ENCODE measurements around the gene DUSP23. TPM values are rescaled to one million over a fixed set of nuclear protein-coding genes. Genes with fewer than 3 reads are reported as not detected.
A peak's percentile ranks its signal among the peaks of the same experiment; 100 is the strongest.

The DUSP23 gene
- total RNA-seq, result 20.7 and 32.5 TPM in 2 replicates

- peak; percentile 99 for DNase-seq (ENCODE audit: low read depth in 2 of 2)
Observed at GRCh38 chr1:159780583-159781582, at the start of gene DUSP23. Gene DUSP23, plus strand, starts transcription at chr1:159780962. Its CDS starts 139 bp downstream, at chr1:159781101.

GRCh38 chr1:159737238-159737916 lies 43.4 kb upstream of the DUSP23 start:
- peak in 1 of 2 donors; percentile 47 for DNase-seq (ENCODE audit: low read depth in 2 of 2)

GRCh38 chr1:159743651-159744410 lies 36.9 kb upstream of the DUSP23 start:
- no peak for DNase-seq (ENCODE audit: low read depth in 2 of 2)

GRCh38 chr1:159746666-159747065 lies 34.1 kb upstream of the DUSP23 start:
- peak in 1 of 2 donors; percentile 45 for DNase-seq (ENCODE audit: low read depth in 2 of 2)

GRCh38 chr1:159748370-159748769 lies 32.4 kb upstream of the DUSP23 start:
- no peak for DNase-seq (ENCODE audit: low read depth in 2 of 2)

- no peak for DNase-seq (ENCODE audit: low read depth in 2 of 2)
Observed at GRCh38 chr1:159749630-159750029, 31.1 kb upstream of the DUSP23 start.

- DNase-seq (ENCODE audit: low read depth in 2 of 2), result no peak
Observed at GRCh38 chr1:159750621-159751020, 30.1 kb upstream of the DUSP23 start.

GRCh38 chr1:159751031-159751430 lies 29.7 kb upstream of the DUSP23 start:
- no peak for DNase-seq (ENCODE audit: low read depth in 2 of 2)

- DNase-seq (ENCODE audit: low read depth in 2 of 2), result peak; percentile 80 to 95
Observed at GRCh38 chr1:159752135-159752580, 28.6 kb upstream of the DUSP23 start.

GRCh38 chr1:159753386-159753785 lies 27.4 kb upstream of the DUSP23 start:
- no peak for DNase-seq (ENCODE audit: low read depth in 2 of 2)

- no peak for DNase-seq (ENCODE audit: low read depth in 2 of 2)
Observed at GRCh38 chr1:159755451-159756007, 25.2 kb upstream of the DUSP23 start.

GRCh38 chr1:159756397-159756796 lies 24.4 kb upstream of the DUSP23 start:
- DNase-seq (ENCODE audit: low read depth in 2 of 2), result no peak

- DNase-seq (ENCODE audit: low read depth in 2 of 2), result no peak
Observed at GRCh38 chr1:159763686-159764085, 17.1 kb upstream of the DUSP23 start.

GRCh38 chr1:159765806-159766205 lies 15.0 kb upstream of the DUSP23 start:
- no peak for DNase-seq (ENCODE audit: low read depth in 2 of 2)

- no peak for DNase-seq (ENCODE audit: low read depth in 2 of 2)
Observed at GRCh38 chr1:159771127-159771895, 9.5 kb upstream of the DUSP23 start.

GRCh38 chr1:159774465-159774864 lies 6.3 kb upstream of the DUSP23 start:
- no peak for DNase-seq (ENCODE audit: low read depth in 2 of 2)

- peak in 1 of 2 donors; percentile 32 for DNase-seq (ENCODE audit: low read depth in 2 of 2)
Observed at GRCh38 chr1:159775716-159776115, 5.0 kb upstream of the DUSP23 start.

- DNase-seq (ENCODE audit: low read depth in 2 of 2), result no peak
Observed at GRCh38 chr1:159778266-159778665, 2.5 kb upstream of the DUSP23 start.

- peak; percentile 21 to 89 for DNase-seq (ENCODE audit: low read depth in 2 of 2)
Observed at GRCh38 chr1:159779403-159779851, 1.3 kb upstream of the DUSP23 start.

- DNase-seq (ENCODE audit: low read depth in 2 of 2), result no peak
Observed at GRCh38 chr1:159781992-159782391, 1.2 kb downstream of the DUSP23 start.
